ENCODE results near the gene DHCR7. TPM values are rescaled to one million over a fixed set of nuclear protein-coding genes. Genes with fewer than 3 reads are reported as not detected.

DHCR7 gene
- total RNA-seq, 6 experiments from 2014 or later, result 42.0 to 320 (median 126) TPM

DNA sequence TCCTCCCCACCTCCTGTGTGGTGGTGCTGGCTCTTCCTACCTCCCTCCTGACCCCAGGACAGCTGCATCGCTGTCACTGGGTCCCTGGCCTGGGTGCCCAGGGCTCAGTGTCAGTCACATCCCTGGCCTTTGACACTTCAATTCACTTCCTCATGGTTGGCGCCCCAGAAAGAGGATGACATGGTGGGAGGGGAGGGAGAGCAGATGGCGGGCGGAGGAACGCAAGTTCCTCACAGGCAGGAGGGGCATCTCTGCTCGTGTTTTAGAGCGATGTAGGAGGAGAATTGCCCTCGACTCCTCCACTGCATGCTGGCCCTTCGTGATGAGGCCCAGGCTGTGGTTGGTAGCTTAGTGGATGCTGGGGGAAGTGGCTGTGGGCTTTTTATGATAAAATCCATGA, 43.7 kb upstream of the DHCR7 start:
- 93% methylated on average over 7 of the region's 9 CpGs for WGBS (ENCODE audit: insufficient coverage, low coverage, low lambda C conversion rate, missing lambda C conversion rate)
- TF ChIP-seq CTCF (IDR thresholded peaks at IDR 0.05) (no peak), POLR2A (IDR thresholded peaks at IDR 0.05) (no peak)
- peaks cover 0 to 26% (median 7%) of the 10 kb centered on the region in 4 donors for H3K36me3 ChIP-seq
- H3K4me3 ChIP-seq, result no peak overlapping the region
- ATAC-seq (no peak), DNase-seq (no peak)
- no peaks in the 10 kb centered on the region for H3K4me1 ChIP-seq
- intact Hi-C loops (cut with DNase I), result no loop called here
- H3K27ac ChIP-seq, result no peak overlapping the region
- H3K9me3 ChIP-seq, result no peaks in the 10 kb centered on the region
- no peaks in the 10 kb centered on the region for H3K27me3 ChIP-seq

DNA sequence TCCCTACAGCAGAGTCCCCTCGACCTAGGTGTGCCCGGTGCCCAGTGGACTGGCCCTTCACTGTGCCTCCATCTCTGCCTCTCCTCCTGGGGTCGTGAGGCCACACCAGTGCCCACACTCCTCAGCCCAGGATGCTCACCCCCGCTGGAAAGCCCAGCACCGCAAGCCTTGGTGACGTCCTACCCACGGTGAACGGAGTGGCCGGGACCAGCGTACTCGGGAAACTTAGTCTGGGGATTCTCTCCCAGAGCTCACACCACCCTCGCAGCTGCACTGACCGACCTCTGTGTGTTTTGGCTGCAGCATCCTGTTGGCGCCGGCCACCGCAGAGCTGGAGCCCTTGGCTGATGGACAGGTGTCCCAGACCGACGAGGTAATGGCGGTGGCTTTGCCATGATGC, 43.3 kb upstream of the DHCR7 start:
- H3K9me3 ChIP-seq, result no peaks in the 10 kb centered on the region
- no peaks in the 10 kb centered on the region for H3K4me1 ChIP-seq
- intact Hi-C loops (cut with DNase I), result no loop called here
- H3K27ac ChIP-seq, result no peak overlapping the region
- peaks cover 0 to 26% (median 5%) of the 10 kb centered on the region in 4 donors for H3K36me3 ChIP-seq
- no peak overlapping the region for H3K4me3 ChIP-seq
- TF ChIP-seq POLR2A (IDR thresholded peaks at IDR 0.05) (no peak), CTCF (IDR thresholded peaks at IDR 0.05) (no peak)
- ATAC-seq, result peak in 3 of 4 donors; percentile 9 to 49 (median 22)
- DNase-seq, result peak in 2 of 3 donors; percentile 22 to 59
- WGBS (ENCODE audit: insufficient coverage, low coverage, low lambda C conversion rate, missing lambda C conversion rate), result no CpG with 5 or more reads among the region's 19 CpGs
- no peaks in the 10 kb centered on the region for H3K27me3 ChIP-seq

- DNase-seq, result peak in 2 of 3 donors; percentile 17 to 46
- intact Hi-C loops (cut with DNase I), result no loop called here
- Histone ChIP-seq H3K27ac (no peak overlapping the region), H3K4me3 (no peak overlapping the region), H3K4me1 (no peaks in the 10 kb centered on the region), H3K36me3 (peaks cover 0 to 24% (median 2%) of the 10 kb centered on the region in 4 donors), H3K9me3 (no peaks in the 10 kb centered on the region), H3K27me3 (no peaks in the 10 kb centered on the region)
- TF ChIP-seq CTCF (IDR thresholded peaks at IDR 0.05), result no peak
- TF ChIP-seq POLR2A (IDR thresholded peaks at IDR 0.05), result no peak
- ATAC-seq, result no peak
- 100% methylated on average over 1 of the region's 28 CpGs for WGBS (ENCODE audit: insufficient coverage, low coverage, low lambda C conversion rate, missing lambda C conversion rate)
These were observed 42.7 kb upstream of the DHCR7 start for GRCh38 chr11:71490731-71491390.

- H3K27me3 ChIP-seq, result no peaks in the 10 kb centered on the region
- peak in 1 of 3 donors; percentile 41 for DNase-seq
- peaks cover 0 to 24% (median 1%) of the 10 kb centered on the region in 4 donors for H3K36me3 ChIP-seq
- ATAC-seq, result no peak
- no peaks in the 10 kb centered on the region for H3K9me3 ChIP-seq
- no peak for TF ChIP-seq CTCF (IDR thresholded peaks at IDR 0.05)
- TF ChIP-seq POLR2A (IDR thresholded peaks at IDR 0.05), result no peak
- H3K27ac ChIP-seq, result no peak overlapping the region
- 95% methylated on average over 12 of the region's 23 CpGs for WGBS (ENCODE audit: insufficient coverage, low coverage, low lambda C conversion rate, missing lambda C conversion rate)
- H3K4me1 ChIP-seq, result no peaks in the 10 kb centered on the region
- intact Hi-C loops (cut with DNase I), result no loop called here
- H3K4me3 ChIP-seq, result no peak overlapping the region
These were observed 42.0 kb upstream of the DHCR7 start for GRCh38 chr11:71490044-71490730.
